Measurements from ENCODE around the gene HMGCS2.

The HMGCS2 gene

GRCh38 chr1:119794876-119795240, 26.2 kb upstream of the HMGCS2 start:
- H3K79me2 ChIP-seq (ENCODE audit: insufficient read depth, low read length): no peaks in the 10 kb centered on the region
- no peak overlapping the region for H3K27ac ChIP-seq (ENCODE audit: low read depth, low read length, poor library complexity, severe bottlenecking)
- no peaks in the 10 kb centered on the region for H3K9me3 ChIP-seq (ENCODE audit: low read length)
- no peak overlapping the region for H3K4me2 ChIP-seq (ENCODE audit: low read length)
- no peaks in the 10 kb centered on the region for H3F3A ChIP-seq (ENCODE audit: insufficient read depth, low read length)
- no peaks in the 10 kb centered on the region for H3K4me1 ChIP-seq (ENCODE audit: insufficient read depth, low read length, severe bottlenecking)
- no peak overlapping the region for H3K4me3 ChIP-seq (ENCODE audit: low read depth, low read length, poor library complexity, severe bottlenecking)
- H3K9ac ChIP-seq (ENCODE audit: low read length): no peak overlapping the region
- H3K27me3 ChIP-seq (ENCODE audit: insufficient read depth, low read length): no peaks in the 10 kb centered on the region
- TF ChIP-seq EZH2 (IDR thresholded peaks at IDR 0.05; ENCODE audit: borderline replicate concordance, low read length): no peak
- TF ChIP-seq CTCF (IDR thresholded peaks at IDR 0.05; ENCODE audit: low read length): no peak
- no peaks in the 10 kb centered on the region for H3K36me3 ChIP-seq (ENCODE audit: insufficient read depth, low read length)
- no peak overlapping the region for H2AFZ ChIP-seq (ENCODE audit: low read length)
- H3K9me2 ChIP-seq (ENCODE audit: low read depth, low read length): no peaks in the 10 kb centered on the region
- H4K20me1 ChIP-seq (ENCODE audit: insufficient read depth, low read length): no peaks in the 10 kb centered on the region

DNA sequence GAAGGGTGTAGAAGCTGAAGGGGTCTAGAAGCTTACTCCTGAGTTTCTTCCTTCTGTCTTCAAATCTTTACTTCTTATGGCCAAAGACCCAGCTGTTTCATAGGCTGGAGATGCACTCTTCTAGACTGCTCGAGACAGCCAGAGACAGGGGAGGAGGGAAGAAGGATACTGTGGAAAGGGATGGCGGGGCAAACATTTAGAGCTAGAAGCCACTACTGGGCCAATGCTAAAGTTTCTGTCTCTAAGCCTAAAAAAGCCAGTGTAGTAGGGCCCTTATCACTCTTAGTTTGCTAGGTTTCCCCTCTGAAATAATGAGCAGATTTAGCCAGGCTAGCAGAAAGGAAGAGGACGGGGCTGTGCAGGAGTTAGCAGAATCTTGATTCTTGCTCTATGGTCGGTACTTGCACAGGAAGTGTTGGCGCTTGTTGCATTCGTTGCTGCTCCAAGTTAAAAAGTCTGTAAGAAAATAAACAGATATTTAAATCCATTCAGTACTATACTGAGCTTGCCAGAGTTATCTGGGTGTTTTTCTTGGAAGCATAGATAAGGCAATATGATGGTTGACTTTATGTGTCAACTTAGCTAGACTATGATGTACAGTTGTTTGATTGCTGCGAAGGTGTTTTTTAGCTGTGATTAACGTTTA, 25.6 kb upstream of the HMGCS2 start:
- Histone ChIP-seq H4K20me1 (ENCODE audit: insufficient read depth, low read length) (no peaks in the 10 kb centered on the region), H3K36me3 (ENCODE audit: insufficient read depth, low read length) (no peaks in the 10 kb centered on the region), H3K9me2 (ENCODE audit: low read depth, low read length) (no peaks in the 10 kb centered on the region), H3K27ac (ENCODE audit: low read depth, low read length, poor library complexity, severe bottlenecking) (no peak overlapping the region), H3K4me1 (ENCODE audit: insufficient read depth, low read length, severe bottlenecking) (no peaks in the 10 kb centered on the region), H3K9ac (ENCODE audit: low read length) (no peak overlapping the region), H3K4me3 (ENCODE audit: low read depth, low read length, poor library complexity, severe bottlenecking) (no peak overlapping the region), H2AFZ (ENCODE audit: low read length) (no peak overlapping the region), H3K27me3 (ENCODE audit: insufficient read depth, low read length) (no peaks in the 10 kb centered on the region), H3K9me3 (ENCODE audit: low read length) (no peaks in the 10 kb centered on the region), H3K4me2 (ENCODE audit: low read length) (no peak overlapping the region), H3K79me2 (ENCODE audit: insufficient read depth, low read length) (no peaks in the 10 kb centered on the region), H3F3A (ENCODE audit: insufficient read depth, low read length) (no peaks in the 10 kb centered on the region)
- TF ChIP-seq EZH2 (IDR thresholded peaks at IDR 0.05; ENCODE audit: borderline replicate concordance, low read length) (no peak), CTCF (IDR thresholded peaks at IDR 0.05; ENCODE audit: low read length) (no peak)

DNA sequence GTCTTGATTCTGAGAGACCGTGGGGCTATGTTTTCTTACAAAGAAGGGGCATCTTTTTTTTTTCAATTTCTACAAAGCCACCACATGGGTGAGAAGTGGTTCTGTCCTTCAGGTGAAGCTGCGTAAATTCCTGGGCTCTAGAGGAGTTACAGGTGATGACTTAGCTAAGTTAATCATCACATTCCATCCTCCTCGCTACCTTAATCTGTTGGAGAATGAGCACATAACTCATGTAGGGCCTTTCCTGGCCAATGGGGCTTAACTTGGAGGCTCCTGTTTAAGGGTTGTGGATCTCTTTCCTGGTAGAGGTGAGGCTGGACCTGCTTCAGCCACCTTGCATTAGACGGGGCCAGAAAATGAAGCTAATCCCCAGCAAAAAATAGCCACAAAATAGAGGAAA, 22.7 kb upstream of the HMGCS2 start:
- no peak overlapping the region for H3K4me3 ChIP-seq (ENCODE audit: low read depth, low read length, poor library complexity, severe bottlenecking)
- H3K9me3 ChIP-seq (ENCODE audit: low read length): no peaks in the 10 kb centered on the region
- no peaks in the 10 kb centered on the region for H3K79me2 ChIP-seq (ENCODE audit: insufficient read depth, low read length)
- H3K4me1 ChIP-seq (ENCODE audit: insufficient read depth, low read length, severe bottlenecking): no peaks in the 10 kb centered on the region
- no peaks in the 10 kb centered on the region for H3F3A ChIP-seq (ENCODE audit: insufficient read depth, low read length)
- no peaks in the 10 kb centered on the region for H3K27me3 ChIP-seq (ENCODE audit: insufficient read depth, low read length)
- no peak for TF ChIP-seq EZH2 (IDR thresholded peaks at IDR 0.05; ENCODE audit: borderline replicate concordance, low read length)
- TF ChIP-seq CTCF (IDR thresholded peaks at IDR 0.05; ENCODE audit: low read length): no peak
- no peak overlapping the region for H2AFZ ChIP-seq (ENCODE audit: low read length)
- H3K9ac ChIP-seq (ENCODE audit: low read length): no peak overlapping the region
- no peak overlapping the region for H3K4me2 ChIP-seq (ENCODE audit: low read length)
- no peaks in the 10 kb centered on the region for H4K20me1 ChIP-seq (ENCODE audit: insufficient read depth, low read length)
- no peaks in the 10 kb centered on the region for H3K36me3 ChIP-seq (ENCODE audit: insufficient read depth, low read length)
- H3K27ac ChIP-seq (ENCODE audit: low read depth, low read length, poor library complexity, severe bottlenecking): no peak overlapping the region
- no peaks in the 10 kb centered on the region for H3K9me2 ChIP-seq (ENCODE audit: low read depth, low read length)

All from OCI-LY1 (cell line).